Bronchial epithelial cell (primary cell): ENCODE data around the gene ULBP1. TPM values are rescaled to one million over a fixed set of nuclear protein-coding genes. Genes with fewer than 3 reads are reported as not detected.
A peak's percentile ranks its signal among the peaks of the same experiment; 100 is the strongest.
"Not testable (repeated sequence)": the region's sequence is repeated elsewhere in the genome, so short reads cannot be mapped to it uniquely, and the experiment has no call there.

ENCODE experiments used
- DNase-seq: peaks from one replicate; pipeline ENCODE4 v3.0.0-alpha.2; 2010; ENCODE audit warnings: low read depth
- FAIRE-seq: peaks from 2 replicates; lab custom pipeline; 2011; peaks lifted over from hg19 to GRCh38; lab: Jason Lieb, UNC
- H3K27me3 ChIP-seq: 2 replicates; pipeline ENCODE4 v1.5.1; 2011; ENCODE audit warnings: low read length; ENCODE audit not compliant: control insufficient read depth, insufficient read depth
- H3K36me3 ChIP-seq: 2 replicates; pipeline ENCODE4 v1.5.1; 2011; ENCODE audit warnings: low read length; ENCODE audit not compliant: control insufficient read depth, insufficient read depth
- H3K4me3 ChIP-seq: 2 replicates; pipeline ENCODE4 v1.5.1; 2011; ENCODE audit warnings: mild to moderate bottlenecking, low read depth, low read length, control low read depth
- total RNA-seq: library from RNA; depleted of rRNA; stranded (reverse); fragments of >200 nt; gene quantifications from 2 replicates; pipeline ENCODE4 v1.2.1, GENCODE V29; 2014
- TF ChIP-seq, protein P1 (sequence below): IDR thresholded peaks from 2 replicates; pipeline ENCODE4 v1.5.1; 2011; ENCODE audit warnings: mild to moderate bottlenecking, moderate library complexity, low read length, control low read depth, inconsistent platforms; ENCODE audit not compliant: insufficient read depth, severe bottlenecking

ULBP1 gene
- total RNA-seq, 1 donor from 2014 or later: 1.1 TPM

GRCh38 chr6:149924933-149925252 lies 38.9 kb upstream of the ULBP1 start:
- Histone ChIP-seq H3K36me3 (peaks cover 6% of the 10 kb centered on the region), H3K4me3 (no peak overlapping the region), H3K27me3 (no peaks in the 10 kb centered on the region)
- FAIRE-seq (no peak), DNase-seq (no peak)
- TF ChIP-seq, protein P1, sequence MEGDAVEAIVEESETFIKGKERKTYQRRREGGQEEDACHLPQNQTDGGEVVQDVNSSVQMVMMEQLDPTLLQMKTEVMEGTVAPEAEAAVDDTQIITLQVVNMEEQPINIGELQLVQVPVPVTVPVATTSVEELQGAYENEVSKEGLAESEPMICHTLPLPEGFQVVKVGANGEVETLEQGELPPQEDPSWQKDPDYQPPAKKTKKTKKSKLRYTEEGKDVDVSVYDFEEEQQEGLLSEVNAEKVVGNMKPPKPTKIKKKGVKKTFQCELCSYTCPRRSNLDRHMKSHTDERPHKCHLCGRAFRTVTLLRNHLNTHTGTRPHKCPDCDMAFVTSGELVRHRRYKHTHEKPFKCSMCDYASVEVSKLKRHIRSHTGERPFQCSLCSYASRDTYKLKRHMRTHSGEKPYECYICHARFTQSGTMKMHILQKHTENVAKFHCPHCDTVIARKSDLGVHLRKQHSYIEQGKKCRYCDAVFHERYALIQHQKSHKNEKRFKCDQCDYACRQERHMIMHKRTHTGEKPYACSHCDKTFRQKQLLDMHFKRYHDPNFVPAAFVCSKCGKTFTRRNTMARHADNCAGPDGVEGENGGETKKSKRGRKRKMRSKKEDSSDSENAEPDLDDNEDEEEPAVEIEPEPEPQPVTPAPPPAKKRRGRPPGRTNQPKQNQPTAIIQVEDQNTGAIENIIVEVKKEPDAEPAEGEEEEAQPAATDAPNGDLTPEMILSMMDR: no peak

DNA sequence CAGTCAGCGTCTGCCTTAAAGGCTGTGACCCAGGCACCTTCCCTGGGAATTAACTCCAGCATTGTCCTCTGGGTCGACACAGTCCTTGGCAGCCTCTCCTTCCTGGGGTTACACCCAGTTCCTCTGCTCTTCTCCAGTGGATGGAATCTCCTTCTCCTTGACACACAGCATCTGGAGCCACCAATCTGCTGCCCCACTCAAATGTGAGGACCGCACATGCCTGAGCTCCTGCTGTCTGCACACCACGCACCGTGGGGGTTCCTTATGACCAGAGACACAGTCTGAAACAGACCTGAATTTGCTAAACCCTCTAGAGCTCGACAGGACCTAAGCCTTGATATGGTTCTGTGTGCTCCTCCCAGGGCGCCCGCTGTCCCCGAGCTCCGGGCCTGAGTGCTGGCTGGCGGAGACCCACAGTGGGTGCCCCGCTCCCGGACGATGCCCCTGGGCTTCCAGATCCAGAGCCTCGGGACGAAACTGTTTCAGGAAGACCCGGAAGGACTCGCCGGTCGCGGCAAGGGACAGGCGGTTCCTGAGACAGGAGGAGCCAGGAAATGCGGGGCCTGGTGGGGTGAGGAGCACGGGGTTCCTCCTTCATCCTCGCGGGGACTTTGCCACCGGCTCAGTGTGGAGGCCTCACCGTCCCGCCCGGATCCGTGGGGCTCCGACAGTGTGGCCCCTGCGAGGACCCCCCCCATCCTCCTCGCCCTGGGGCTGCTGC lies 38.3 kb upstream of the ULBP1 start:
- TF ChIP-seq, protein P1: no peak
- DNase-seq: no peak
- H3K4me3 ChIP-seq: peak overlapping the region; percentile 47
- FAIRE-seq: no peak
- H3K36me3 ChIP-seq: peaks cover 2% of the 10 kb centered on the region
- no peaks in the 10 kb centered on the region for H3K27me3 ChIP-seq

- H3K36me3 ChIP-seq: peaks cover 2% of the 10 kb centered on the region
- no peaks in the 10 kb centered on the region for H3K27me3 ChIP-seq
- FAIRE-seq: no peak
Observed at GRCh38 chr6:149925974-149926777, 37.6 kb upstream of the ULBP1 start.

DNA sequence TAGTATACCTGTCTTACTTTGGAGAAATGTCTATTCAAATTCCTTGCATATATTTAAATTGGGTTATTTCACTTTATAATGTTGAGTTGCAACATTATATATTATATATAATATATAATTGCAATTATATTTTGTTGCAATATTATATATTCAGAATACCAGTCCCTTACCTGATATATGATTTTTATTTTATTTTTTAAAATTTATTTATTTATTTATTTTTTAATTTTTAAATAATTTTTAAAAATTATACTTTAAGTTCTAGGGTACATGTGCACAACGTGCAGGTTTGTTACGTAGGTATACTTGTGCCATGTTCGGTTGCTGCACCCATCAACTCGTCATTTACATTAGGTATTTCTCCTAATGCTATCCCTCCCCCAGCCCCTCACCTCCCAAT lies 36.7 kb upstream of the ULBP1 start:
- FAIRE-seq, H3K27me3 ChIP-seq, H3K36me3 ChIP-seq, DNase-seq, H3K4me3 ChIP-seq: not testable (repeated sequence)

More at GRCh38 chr6:149925974-149926777, 37.6 kb upstream of the ULBP1 start:
- TF ChIP-seq, protein P1: peak; percentile 96
- peak overlapping the region; percentile 47 for H3K4me3 ChIP-seq
- peak; percentile 66 for DNase-seq

GRCh38 chr6:149929422-149929821 lies 34.3 kb upstream of the ULBP1 start:
- TF ChIP-seq, protein P1: peak; percentile 48
- Histone ChIP-seq H3K27me3 (no peaks in the 10 kb centered on the region), H3K36me3 (no peaks in the 10 kb centered on the region), H3K4me3 (no peak overlapping the region)
- no peak for DNase-seq
- FAIRE-seq: no peak

DNA sequence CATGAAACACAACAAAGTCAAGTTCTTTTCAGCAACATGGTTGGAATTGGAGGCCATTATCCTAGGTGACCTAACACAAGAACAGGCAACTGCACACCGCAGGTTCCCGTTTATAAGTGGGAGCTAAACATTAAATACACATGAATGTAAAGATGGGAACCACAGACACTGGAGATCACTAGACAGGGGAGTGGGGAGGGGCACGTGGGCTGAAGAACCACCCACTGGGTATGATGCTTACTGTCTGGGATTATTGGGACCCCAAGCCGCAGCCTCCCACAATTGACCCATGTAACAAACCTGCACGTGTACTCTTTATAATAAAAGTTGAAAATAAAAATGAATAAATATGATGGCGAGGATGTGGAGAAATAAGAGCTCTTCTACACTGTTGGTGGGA lies 32.2 kb upstream of the ULBP1 start:
- no peak for DNase-seq
- no peak overlapping the region for H3K4me3 ChIP-seq
- no peaks in the 10 kb centered on the region for H3K36me3 ChIP-seq
- no peak for FAIRE-seq
- TF ChIP-seq, protein P1: no peak
- no peaks in the 10 kb centered on the region for H3K27me3 ChIP-seq
